Heart left ventricle (tissue), 13 donors: ENCODE data around the gene STH.

ENCODE experiments used
- CTCF ChIP-seq, 12 donors: fragments of 200-600 bp; sonication (generic) in 4 of 12; IDR thresholded peaks; one replicate each; pipeline versions ENCODE4 v1.5.0 to v1.8.0; 2018 to 2022; ENCODE audit warnings: antibody characterized with exemption in 12 of 12, mild to moderate bottlenecking in 5 of 12
- POLR2A ChIP-seq, 2 donors: fragments of 450-650 bp; IDR thresholded peaks; one replicate each; pipeline ENCODE4 v1.6.1; 2017; ENCODE audit warnings: antibody characterized with exemption in 2 of 2, mild to moderate bottlenecking in 2 of 2, moderate library complexity in 2 of 2
- donor health status: ischemic (EF 13 %, LVEDD 7.1; RV severe dilation, severe dysfunction).
- donor health status: DM: no; HTN: yes; CAD: no.
- donor health status: DM: no; HTN: no; CAD: no.
- donor health status: ischemic (EF 25% LVEDD 6.9; RV normal size, moderate dysfunction).
- donor health status: ischemic (EF 25% LVEDD 5.7; RV mildly dilated, moderate dysfunction).
- donor health status: ischemic (EF 35%, LVEDD 5.7; RV mildly dilated, moderate dysfunction).
- donor health status: nonischemic (EF 11% LVEDD 7.7; RV severe dilation, severe dysfunction).
- donor health status: DM: yes; HTN: yes; CAD: no.
- donor health status: PGD.
- donor health status: ischemic (EF 29% LVEDD 5.4; RV normal size, mild dysfunction).
- donor health status: nonischemic (EF 23%, LVEDD 6.1; RV moderate dilation, normal function).

- TF ChIP-seq POLR2A (IDR thresholded peaks at IDR 0.05) (no peak), CTCF (IDR thresholded peaks at IDR 0.05) (no peak)
Observed at GRCh38 chr17:46013502-46014165, 14.6 kb downstream of the STH start.
